Keratinocyte (primary cell): ENCODE results near the gene TXNDC17. TPM values are rescaled to one million over a fixed set of nuclear protein-coding genes. Genes with fewer than 3 reads are reported as not detected.

Experiments used
- DNase-seq: peaks from one replicate; pipeline ENCODE4 v3.0.0-alpha.2; 2011; ENCODE audit warnings: low read depth, missing footprints, low spot score
- FAIRE-seq: peaks from 2 replicates; lab custom pipeline; 2011; peaks lifted over from hg19 to GRCh38; lab: Jason Lieb, UNC
- H2AFZ ChIP-seq: 2 replicates; pipeline ENCODE4 v1.6.0; 2012; ENCODE audit warnings: low read length, control low read depth, inconsistent platforms; ENCODE audit not compliant: control insufficient read depth
- H3K27ac ChIP-seq: 2 replicates; pipeline ENCODE4 v1.5.1; 2011; ENCODE audit warnings: low read length; ENCODE audit not compliant: control insufficient read depth, insufficient read depth
- H3K27me3 ChIP-seq: 3 replicates; pipeline ENCODE4 v1.6.0; 2011; ENCODE audit warnings: low read length; ENCODE audit not compliant: control insufficient read depth, insufficient read depth; ENCODE audit errors: extremely low read depth
- H3K36me3 ChIP-seq, 2 experiments: 2 replicates in 1 of 2; 3 replicates in 1 of 2; pipeline ENCODE4 v1.5.1; 2011; ENCODE audit warnings: low read length in 2 of 2, mild to moderate bottlenecking in 1 of 2; ENCODE audit not compliant: control insufficient read depth in 2 of 2, insufficient read depth in 2 of 2; ENCODE audit errors: extremely low read depth in 1 of 2
- H3K4me1 ChIP-seq: 3 replicates; pipeline ENCODE4 v1.5.1; 2011; ENCODE audit warnings: low read length; ENCODE audit not compliant: control insufficient read depth, insufficient read depth; ENCODE audit errors: extremely low read depth
- H3K4me2 ChIP-seq: 3 replicates; pipeline ENCODE4 v1.6.0; 2011; ENCODE audit warnings: low read depth, low read length; ENCODE audit not compliant: control insufficient read depth, insufficient read depth; ENCODE audit errors: extremely low read depth
- H3K4me3 ChIP-seq, 3 experiments: fragments of 200-600 bp in 1 of 3; sonication (generic) in 1 of 3; 2 replicates in 2 of 3; 3 replicates in 1 of 3; pipeline ENCODE4 v1.5.1; 2011 to 2016; ENCODE audit warnings: low read length in 3 of 3, mild to moderate bottlenecking in 3 of 3, control low read depth in 2 of 3, inconsistent platforms in 1 of 3, low read depth in 1 of 3, mixed read lengths in 1 of 3, mixed run types in 1 of 3, moderate library complexity in 1 of 3; ENCODE audit not compliant: control insufficient read depth in 2 of 3, insufficient read depth in 2 of 3; ENCODE audit errors: extremely low read depth in 1 of 3
- H3K79me2 ChIP-seq: 2 replicates; pipeline ENCODE4 v1.6.0; 2012; ENCODE audit warnings: low read length; ENCODE audit not compliant: control insufficient read depth, insufficient read depth
- H3K9ac ChIP-seq: 3 replicates; pipeline ENCODE4 v1.6.0; 2011; ENCODE audit warnings: low read length; ENCODE audit not compliant: control insufficient read depth, insufficient read depth; ENCODE audit errors: extremely low read depth
- H3K9me1 ChIP-seq: 3 replicates; pipeline ENCODE4 v1.6.0; 2011; ENCODE audit warnings: low read length; ENCODE audit not compliant: control insufficient read depth, insufficient read depth; ENCODE audit errors: extremely low read depth
- H3K9me3 ChIP-seq: 2 replicates; pipeline ENCODE4 v1.5.1; 2012; ENCODE audit warnings: low read depth, low read length; ENCODE audit not compliant: control insufficient read depth
- H4K20me1 ChIP-seq: 3 replicates; pipeline ENCODE4 v1.6.0; 2011; ENCODE audit warnings: low read length; ENCODE audit not compliant: control insufficient read depth, insufficient read depth; ENCODE audit errors: extremely low read depth
- EZH2 ChIP-seq: IDR thresholded peaks from one replicate; pipeline ENCODE4 v1.6.1; 2012; ENCODE audit warnings: inconsistent platforms, mild to moderate bottlenecking, low read length, moderate library complexity
- dilution Hi-C: fragments of 300-500 bp; cut with MboI; formaldehyde crosslinking; loops from one replicate; pipeline ENCODE4 v1.7.0; 2020; ENCODE audit warnings: low sequenced_read_pairs; ENCODE audit not compliant: extremely low pct_ligation_motif_present
- polyA plus RNA-seq, 5 experiments: library from polyadenylated mRNA; depleted of rRNA in 3 of 5; stranded (reverse) in 3 of 5; stranded (forward) in 1 of 5; unstranded in 1 of 5; fragments of >200 nt; gene quantifications; 1 replicate in 1 of 5; 2 replicates in 3 of 5; 3 replicates in 1 of 5; pipeline versions ENCODE4 v1.2.1 to v1.2.3, GENCODE V29; 2011 to 2012; ENCODE audit warnings: missing spikeins in 2 of 5, low read depth in 1 of 5, low replicate concordance in 1 of 5
- TF ChIP-seq, protein P1 (sequence below), 3 experiments: IDR thresholded peaks in 1 of 3; conservative IDR thresholded peaks in 1 of 3; optimal IDR thresholded peaks in 1 of 3; 2 replicates in 2 of 3; 3 replicates in 1 of 3; pipeline versions ENCODE3 to v1.5.1; 2011; ENCODE audit warnings: low read length in 3 of 3, mild to moderate bottlenecking in 3 of 3, moderate library complexity in 2 of 3, control low read depth in 1 of 3, inconsistent platforms in 1 of 3; ENCODE audit not compliant: insufficient read depth in 2 of 3; ENCODE audit errors: extremely low read depth in 1 of 3

Gene TXNDC17
- polyA plus RNA-seq, 1 donor (not counting 4 experiments of a cell fraction or from before 2014, with no cell fraction given) = 1,215 TPM

- dilution Hi-C loops = no loop called here
- DNase-seq (no peak), FAIRE-seq (no peak)
- H3K9ac ChIP-seq = no peak overlapping the region
- H3K27ac ChIP-seq = no peak overlapping the region
- no peaks in the 10 kb centered on the region for H3K9me3 ChIP-seq
- no peak for TF ChIP-seq EZH2
- TF ChIP-seq, protein P1, sequence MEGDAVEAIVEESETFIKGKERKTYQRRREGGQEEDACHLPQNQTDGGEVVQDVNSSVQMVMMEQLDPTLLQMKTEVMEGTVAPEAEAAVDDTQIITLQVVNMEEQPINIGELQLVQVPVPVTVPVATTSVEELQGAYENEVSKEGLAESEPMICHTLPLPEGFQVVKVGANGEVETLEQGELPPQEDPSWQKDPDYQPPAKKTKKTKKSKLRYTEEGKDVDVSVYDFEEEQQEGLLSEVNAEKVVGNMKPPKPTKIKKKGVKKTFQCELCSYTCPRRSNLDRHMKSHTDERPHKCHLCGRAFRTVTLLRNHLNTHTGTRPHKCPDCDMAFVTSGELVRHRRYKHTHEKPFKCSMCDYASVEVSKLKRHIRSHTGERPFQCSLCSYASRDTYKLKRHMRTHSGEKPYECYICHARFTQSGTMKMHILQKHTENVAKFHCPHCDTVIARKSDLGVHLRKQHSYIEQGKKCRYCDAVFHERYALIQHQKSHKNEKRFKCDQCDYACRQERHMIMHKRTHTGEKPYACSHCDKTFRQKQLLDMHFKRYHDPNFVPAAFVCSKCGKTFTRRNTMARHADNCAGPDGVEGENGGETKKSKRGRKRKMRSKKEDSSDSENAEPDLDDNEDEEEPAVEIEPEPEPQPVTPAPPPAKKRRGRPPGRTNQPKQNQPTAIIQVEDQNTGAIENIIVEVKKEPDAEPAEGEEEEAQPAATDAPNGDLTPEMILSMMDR (optimal IDR thresholded peaks at IDR 0.05 in 1 of 3, IDR thresholded peaks at IDR 0.05 in 1 of 3, conservative IDR thresholded peaks at IDR 0.05 in 1 of 3; ENCODE audit: extremely low read depth in 1 of 3, insufficient read depth in 2 of 3, low read length in 3 of 3) = no peak
- no peak overlapping the region for H2AFZ ChIP-seq
- H3K9me1 ChIP-seq = no peaks in the 10 kb centered on the region
- no peak overlapping the region for H3K4me3 ChIP-seq
- peaks cover 16 to 39% of the 10 kb centered on the region in 2 experiments for H3K36me3 ChIP-seq
- no peaks in the 10 kb centered on the region for H3K27me3 ChIP-seq
- no peaks in the 10 kb centered on the region for H4K20me1 ChIP-seq
- H3K4me1 ChIP-seq = peaks cover 8% of the 10 kb centered on the region
- H3K4me2 ChIP-seq = no peak overlapping the region
- H3K79me2 ChIP-seq = no peaks in the 10 kb centered on the region
Observed at GRCh38 chr17:6603744-6604325, 37.0 kb upstream of the TXNDC17 start.

DNA sequence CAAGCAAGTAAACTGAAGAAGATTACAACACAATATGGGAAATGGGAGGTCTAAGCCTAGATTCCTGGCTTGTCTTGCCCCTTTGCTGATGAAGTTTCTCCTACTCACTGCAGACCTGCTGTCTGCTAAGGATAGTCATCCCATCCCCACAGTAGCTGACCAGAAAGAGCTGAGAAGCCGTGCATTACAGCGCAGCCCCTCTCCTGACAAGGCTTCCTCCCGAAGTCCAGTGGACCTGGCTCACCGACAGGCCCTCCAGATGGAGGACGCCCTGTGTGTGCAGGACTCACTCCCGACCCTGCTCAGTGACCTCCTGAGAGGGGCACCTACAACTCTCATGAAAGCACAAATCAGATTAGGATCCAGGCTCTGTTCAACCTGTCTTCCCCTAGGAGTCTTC lies 35.7 kb upstream of the TXNDC17 start:
- dilution Hi-C loops = no loop called here
- Histone ChIP-seq H3K4me3 (no peak overlapping the region), H3K27ac (no peak overlapping the region), H3K4me1 (peaks cover 10% of the 10 kb centered on the region), H3K9ac (no peak overlapping the region), H3K9me3 (no peaks in the 10 kb centered on the region), H3K9me1 (no peaks in the 10 kb centered on the region), H2AFZ (no peak overlapping the region), H3K4me2 (no peak overlapping the region), H3K79me2 (no peaks in the 10 kb centered on the region), H3K36me3 (peaks cover 16 to 45% of the 10 kb centered on the region in 2 experiments), H3K27me3 (no peaks in the 10 kb centered on the region), H4K20me1 (no peaks in the 10 kb centered on the region)
- FAIRE-seq (no peak), DNase-seq (no peak)
- TF ChIP-seq EZH2 = no peak
- TF ChIP-seq, protein P1 (optimal IDR thresholded peaks at IDR 0.05 in 1 of 3, IDR thresholded peaks at IDR 0.05 in 1 of 3, conservative IDR thresholded peaks at IDR 0.05 in 1 of 3; ENCODE audit: extremely low read depth in 1 of 3, insufficient read depth in 2 of 3, low read length in 3 of 3) = no peak
